Raji (cell line): ENCODE results near the gene ATP5MG.

Experiments used
- POLR2A ChIP-seq: IDR thresholded peaks from 2 replicates; pipeline ENCODE4 v1.6.1; 2011; ENCODE audit warnings: low read depth, low read length, control low read depth; ENCODE audit not compliant: insufficient read depth

The ATP5MG gene, protein sequence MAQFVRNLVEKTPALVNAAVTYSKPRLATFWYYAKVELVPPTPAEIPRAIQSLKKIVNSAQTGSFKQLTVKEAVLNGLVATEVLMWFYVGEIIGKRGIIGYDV

DNA sequence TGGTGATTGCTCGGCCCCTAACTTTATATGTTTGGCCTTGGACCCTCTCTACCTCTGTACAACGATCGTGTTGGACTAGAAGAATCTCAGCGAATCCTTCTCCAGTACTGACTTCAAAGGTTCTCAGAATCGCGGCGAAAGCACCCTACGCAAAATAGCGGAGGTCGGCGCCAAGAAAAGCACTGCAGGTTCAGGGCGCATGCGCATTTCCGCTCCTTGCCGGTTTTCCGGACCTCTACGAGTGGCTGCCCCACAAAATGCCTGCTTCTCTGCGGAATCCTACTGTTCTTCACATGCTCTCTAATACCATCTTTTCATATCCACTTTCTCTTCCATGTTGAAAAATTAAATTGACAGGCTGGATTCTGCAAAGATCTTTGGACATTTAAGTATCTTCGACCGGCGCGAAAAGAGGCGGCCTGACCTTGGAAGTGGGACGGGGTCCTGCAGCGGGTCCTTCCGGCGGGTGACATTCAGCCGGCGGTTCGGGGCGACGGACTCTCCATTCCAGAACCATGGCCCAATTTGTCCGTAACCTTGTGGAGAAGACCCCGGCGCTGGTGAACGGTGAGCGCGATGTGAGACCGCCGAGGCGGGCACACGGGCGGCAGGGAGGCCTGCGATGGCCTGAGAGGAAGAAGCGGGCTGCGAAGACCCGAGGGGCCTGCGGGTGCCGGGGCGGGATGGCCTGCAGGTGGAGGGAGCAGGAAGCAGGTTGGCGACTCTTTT is at the start of gene ATP5MG:
TSS of gene ATP5MG (plus strand) at position 456 of the 729 bp plus-strand sequence. CDS start at position 516, 60 bp downstream.
- peak; percentile 89 for TF ChIP-seq POLR2A

DNA sequence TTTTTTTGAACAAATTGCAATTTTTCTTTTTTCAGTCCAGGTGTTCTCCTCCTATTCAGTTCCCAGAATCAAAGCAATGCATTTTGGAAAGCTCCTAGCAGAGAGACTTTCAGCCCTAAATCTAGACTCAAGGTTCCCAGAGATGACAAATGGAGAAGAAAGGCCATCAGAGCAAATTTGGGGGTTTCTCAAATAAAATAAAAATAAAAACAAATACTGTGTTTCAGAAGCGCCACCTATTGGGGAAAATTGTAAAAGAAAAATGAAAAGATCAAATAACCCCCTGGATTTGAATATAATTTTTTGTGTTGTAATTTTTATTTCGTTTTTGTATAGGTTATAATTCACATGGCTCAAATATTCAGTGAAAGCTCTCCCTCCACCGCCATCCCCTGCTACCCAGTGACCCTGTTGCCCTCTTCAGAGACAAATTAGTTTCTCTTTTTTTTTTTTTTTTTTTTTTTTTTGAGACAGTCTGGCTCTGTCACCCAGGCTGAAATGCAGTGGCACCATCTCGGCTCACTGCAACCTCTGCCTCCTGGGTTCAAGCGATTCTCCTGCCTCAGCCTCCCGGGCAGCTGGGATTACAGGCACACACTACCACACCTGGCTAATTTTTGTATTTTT is 48.2 kb upstream of the ATP5MG start:
- no peak for TF ChIP-seq POLR2A

DNA sequence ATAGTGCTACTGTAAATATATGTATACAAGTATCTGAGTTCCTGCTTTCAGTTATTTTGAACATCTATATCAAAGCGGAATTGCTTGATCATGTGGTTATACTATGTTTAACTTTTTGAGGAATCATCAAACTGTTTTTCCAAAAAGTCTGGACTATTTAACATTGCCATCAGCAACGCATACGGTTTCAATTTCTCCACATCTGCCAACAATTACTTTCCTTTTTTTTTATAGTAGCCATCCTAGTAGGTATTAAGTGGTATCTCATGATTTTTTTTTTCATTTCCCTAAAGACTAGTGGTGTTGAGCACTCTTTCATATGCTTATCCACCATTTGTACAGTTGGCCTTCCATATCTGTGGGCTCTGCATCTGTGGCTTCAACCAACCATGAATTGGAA is 43.3 kb upstream of the ATP5MG start:
- TF ChIP-seq POLR2A, result no peak

DNA sequence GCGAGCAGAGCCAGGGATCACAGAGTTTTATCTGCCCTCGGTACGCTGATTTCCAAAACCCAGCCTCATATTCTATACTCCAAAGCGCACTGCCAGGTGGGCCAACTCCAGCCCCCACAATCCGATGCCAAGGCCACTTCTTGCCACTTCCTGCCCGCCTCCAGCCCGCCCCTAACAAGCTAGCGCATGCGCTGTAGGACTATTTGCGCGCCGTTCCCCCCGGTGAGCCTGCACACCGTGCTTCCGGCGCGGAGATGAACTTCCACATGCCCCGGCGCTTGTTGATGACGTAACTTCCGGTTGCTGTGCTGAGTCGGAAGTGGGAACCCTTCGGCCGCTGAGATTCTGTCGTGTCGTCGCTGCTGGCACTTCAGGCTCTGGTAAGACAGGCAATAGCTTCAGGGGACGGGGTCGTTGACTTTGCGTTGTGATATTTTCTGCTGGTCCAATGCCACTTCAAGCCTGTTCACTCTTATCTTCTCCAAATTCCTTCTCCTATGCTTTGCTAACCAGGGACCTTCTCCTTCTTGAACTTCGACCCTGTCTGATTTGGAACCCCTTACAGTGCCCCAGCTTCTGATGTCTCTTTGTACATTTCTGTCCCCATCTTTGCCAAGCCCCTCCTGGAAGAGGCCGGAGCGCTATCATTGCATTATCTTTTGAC is 42.0 kb upstream of the ATP5MG start, which contains the start of gene UBE4A:
TSS of gene UBE4A (plus strand) at position 306 of the 664 bp plus-strand sequence. CDS start 5,481 bp downstream, outside the sequence.
- peak; percentile 98 for TF ChIP-seq POLR2A

DNA sequence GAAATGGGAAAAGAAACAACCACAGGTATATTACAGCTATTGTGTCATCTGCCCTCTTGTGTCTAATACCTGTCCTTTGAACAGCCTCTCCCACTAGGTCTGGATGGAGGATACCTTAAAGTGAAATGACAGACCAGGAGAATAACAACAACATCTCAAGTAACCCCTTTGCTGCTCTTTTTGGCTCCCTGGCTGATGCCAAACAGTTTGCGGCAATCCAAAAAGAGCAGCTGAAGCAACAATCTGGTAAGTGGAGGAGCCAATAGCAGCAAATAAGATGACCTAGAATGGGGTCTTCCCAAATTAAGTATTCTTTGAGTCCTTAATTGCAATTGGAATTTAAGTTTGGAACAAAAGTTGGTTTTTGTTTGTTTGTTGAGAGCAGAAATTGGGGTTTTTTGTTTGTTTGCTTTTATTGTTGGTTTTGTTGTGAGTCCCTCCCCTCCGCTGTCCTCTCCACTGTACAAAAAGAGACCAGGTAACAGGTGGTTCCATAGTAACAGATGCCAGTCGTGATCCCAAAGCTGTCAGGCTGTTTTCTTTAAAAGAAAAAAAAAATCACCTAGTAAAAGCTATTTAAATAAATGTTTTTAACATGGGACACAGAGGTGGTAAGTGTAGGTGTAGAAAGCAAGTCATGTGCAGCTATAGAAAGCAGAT is 36.3 kb upstream of the ATP5MG start:
- TF ChIP-seq POLR2A, result no peak

DNA sequence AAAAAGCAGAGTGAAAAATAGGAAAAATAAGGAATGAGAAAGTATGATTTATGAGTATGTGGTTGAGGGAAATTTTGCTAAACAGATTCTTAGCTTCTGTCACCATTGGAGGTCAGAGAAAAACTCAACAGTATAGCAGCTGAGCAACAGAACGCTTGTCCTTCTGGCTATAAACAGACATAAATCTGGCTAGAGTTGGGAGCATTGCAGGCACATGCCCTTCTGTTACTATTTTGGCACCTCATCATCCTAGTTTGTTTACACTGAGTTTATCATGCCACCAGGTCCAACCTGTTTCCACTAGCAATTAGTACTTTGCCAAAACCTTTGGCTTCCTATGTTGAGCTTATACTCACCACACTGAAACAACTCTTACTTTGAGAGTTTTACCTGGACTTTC is 35.1 kb upstream of the ATP5MG start:
- no peak for TF ChIP-seq POLR2A

DNA sequence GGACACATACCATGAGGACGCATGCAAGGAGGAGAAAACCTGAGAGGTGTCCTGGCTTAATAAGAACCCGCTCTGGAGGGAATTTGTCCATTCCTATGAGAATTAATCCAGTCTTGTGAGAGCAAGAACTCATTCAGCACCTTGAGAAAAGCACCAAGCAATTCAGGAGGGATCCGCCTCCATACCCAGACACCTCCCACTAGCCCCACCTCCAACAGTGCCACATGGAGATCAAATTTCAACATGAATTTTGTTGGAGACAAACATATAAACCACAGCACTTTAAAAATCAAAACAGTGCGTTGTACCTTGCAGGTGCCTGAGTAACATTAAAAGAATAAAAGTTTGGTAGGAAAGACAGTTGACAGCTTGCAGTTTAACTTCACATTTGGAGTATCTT is 30.6 kb upstream of the ATP5MG start:
- TF ChIP-seq POLR2A, result no peak

DNA sequence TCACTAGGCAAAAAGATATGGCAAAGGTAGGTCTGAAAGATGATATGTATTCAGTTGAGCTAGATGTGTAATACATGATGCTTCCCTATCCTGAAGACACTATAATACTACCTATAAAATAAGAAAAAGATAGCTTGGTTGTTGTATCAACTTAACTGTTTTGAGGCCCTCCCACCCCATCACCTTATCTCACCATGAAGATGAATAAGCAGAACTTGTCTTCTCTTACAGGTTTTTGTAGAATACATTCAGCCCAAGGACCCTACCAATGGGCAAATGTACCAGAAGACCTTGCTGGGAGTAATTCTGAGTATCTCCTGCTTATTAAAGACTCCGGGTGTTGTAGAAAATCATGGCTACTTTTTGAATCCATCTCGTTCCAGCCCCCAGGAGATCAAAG is 28.1 kb upstream of the ATP5MG start:
- no peak for TF ChIP-seq POLR2A

DNA sequence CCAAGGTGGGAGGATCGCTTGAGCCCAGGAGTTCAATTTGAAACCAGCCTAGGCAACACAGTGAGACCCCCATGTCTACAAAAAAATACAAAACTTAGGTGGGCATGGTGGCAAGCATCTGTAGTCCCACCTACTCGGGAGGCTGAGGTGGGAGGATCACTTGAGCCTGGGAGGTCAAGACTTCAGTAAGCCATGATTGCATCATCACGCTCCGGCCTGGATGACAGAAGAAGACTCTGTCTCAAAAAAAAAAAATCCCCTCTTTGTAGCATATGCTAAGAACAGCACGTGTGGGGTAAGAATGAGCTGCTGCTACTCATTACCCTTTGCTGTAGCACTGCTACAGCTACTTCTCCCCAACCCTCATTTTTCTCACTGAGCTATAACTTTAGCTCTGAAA is 27.5 kb upstream of the ATP5MG start:
- no peak for TF ChIP-seq POLR2A

DNA sequence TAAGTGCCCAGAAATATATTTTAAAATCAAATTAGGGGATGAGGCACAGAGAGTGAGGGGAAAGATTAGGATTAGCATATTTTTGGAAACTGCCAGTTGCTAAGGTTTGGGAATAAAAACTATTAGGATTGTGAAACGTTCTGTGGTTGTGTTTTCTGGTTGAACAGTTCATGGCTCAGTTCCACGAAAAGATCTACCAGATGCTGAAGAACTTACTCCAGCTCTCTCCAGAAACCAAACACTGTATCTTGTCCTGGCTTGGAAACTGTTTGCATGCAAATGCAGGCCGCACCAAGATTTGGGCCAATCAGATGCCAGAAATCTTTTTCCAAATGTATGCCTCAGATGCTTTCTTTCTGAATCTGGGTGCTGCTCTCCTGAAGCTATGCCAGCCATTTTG is 26.7 kb upstream of the ATP5MG start:
- no peak for TF ChIP-seq POLR2A

DNA sequence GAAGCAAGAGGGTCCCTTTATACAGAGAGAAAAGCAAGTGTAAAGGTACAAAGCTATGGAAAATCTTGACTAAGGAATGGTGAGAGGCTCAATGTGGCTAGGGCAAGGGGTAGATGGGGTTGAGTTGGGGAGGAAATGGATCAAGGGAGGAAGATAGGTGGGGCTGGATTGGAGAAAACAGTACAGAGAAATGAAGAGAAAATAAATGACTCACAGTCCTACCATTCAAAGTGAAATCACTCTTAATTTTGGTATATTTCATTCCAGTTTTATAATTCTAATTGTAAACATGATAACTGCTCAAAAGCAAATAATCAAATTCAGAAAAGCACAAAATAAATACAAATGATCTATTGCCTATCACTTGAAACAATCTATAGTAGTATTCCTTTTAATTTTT is 25.4 kb upstream of the ATP5MG start:
- TF ChIP-seq POLR2A, result no peak

DNA sequence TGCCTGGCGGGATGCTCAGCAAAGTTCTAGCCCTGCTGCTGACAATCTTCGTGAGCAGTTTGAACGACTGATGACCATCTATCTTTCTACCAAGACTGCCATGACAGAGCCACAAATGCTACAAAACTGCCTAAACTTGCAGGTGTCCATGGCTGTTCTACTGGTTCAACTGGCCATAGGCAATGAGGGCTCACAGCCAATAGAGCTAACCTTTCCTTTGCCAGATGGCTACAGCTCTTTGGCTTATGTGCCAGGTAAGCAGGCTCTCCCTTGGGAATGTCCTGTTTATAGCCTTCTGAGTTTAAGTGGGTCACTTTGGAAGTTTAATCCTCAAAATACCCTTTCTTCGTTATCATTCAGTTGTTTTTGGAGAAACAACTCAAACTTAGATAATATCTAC is 21.9 kb upstream of the ATP5MG start:
- TF ChIP-seq POLR2A, result no peak

DNA sequence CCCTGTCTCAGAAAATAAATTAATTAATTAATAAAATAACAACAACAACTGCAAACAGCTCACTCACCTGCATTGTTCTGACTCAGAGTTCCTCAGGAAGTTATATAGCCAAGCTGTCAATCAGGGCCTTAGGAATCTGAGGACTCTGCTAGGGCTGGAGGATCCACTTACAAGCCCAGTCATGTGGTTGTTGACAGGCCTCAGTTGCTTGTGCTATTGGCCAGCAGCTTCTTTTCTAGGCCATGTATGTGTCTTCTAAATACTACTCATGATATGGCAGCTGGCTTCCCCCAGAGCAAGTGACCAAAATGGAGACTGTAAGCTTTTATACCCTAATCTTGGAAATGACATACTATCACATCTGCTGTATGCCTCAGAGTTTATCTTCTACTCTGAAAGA is 20.8 kb upstream of the ATP5MG start:
- no peak for TF ChIP-seq POLR2A

DNA sequence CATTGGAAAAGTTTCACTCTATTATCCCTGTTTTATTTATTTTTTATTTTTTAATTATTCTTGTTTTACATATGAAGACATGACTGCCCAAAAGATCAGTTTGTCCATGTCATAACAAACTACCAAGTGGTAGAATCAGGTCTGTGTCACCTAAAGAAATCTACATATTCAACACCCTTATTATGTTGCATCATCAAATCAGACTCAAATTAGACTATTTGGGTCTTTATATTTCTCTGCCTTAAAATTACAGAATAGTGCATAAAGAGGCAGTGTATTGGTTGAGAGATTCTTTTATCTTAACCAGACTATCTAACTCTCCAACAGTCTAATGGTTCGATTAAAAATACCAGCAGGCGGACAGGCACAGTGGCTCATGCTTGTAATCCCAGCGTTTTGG is 18.5 kb upstream of the ATP5MG start:
- no peak for TF ChIP-seq POLR2A

DNA sequence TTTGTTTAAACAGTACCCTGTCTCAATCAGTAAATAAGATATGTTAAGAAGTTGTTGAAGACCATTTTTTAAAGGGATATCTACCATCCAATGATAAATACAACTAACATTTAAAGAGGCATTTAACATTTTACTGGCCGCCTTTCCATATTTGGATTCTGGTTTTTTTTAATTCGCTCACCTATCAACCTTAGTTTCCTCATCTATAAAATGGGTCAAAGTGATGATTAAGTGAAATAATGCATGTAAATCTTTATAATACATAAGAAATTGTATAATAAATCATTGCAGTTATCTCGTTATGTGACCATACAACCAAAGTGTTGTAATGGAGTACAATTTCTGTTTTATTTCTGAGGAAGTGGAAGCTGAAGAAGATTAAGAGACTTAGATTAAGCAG is 17.7 kb upstream of the ATP5MG start:
- TF ChIP-seq POLR2A, result no peak
